OCI-LY1 (cell line): Measurements from ENCODE around the gene FETUB.

Experiments
- H2AFZ ChIP-seq: fragments of 200-600 bp; sonication (generic), shearing (Covaris generic); 2 replicates; pipeline ENCODE4 v1.6.0; 2014; ENCODE audit warnings: antibody characterized with exemption, mild to moderate bottlenecking, low read length
- H3F3A ChIP-seq: fragments of 200-600 bp; sonication (generic), shearing (Covaris generic); 2 replicates; pipeline ENCODE4 v1.6.0; 2014; ENCODE audit warnings: mild to moderate bottlenecking, antibody characterized with exemption, low read length, moderate library complexity; ENCODE audit not compliant: insufficient read depth
- H3K27ac ChIP-seq: fragments of 200-600 bp; sonication (generic); 2 replicates; pipeline ENCODE4 v1.5.1; 2014; ENCODE audit warnings: low read length, mixed run types, mild to moderate bottlenecking, low read depth; ENCODE audit not compliant: poor library complexity, severe bottlenecking
- H3K27me3 ChIP-seq: fragments of 200-600 bp; sonication (generic); 2 replicates; pipeline ENCODE4 v1.6.0; 2014; ENCODE audit warnings: antibody characterized with exemption, mild to moderate bottlenecking, low read length, moderate library complexity; ENCODE audit not compliant: insufficient read depth
- H3K36me3 ChIP-seq: fragments of 200-600 bp; sonication (generic); 2 replicates; pipeline ENCODE4 v1.6.1; 2014; ENCODE audit warnings: mild to moderate bottlenecking, antibody characterized with exemption, low read length, moderate library complexity, mixed read lengths; ENCODE audit not compliant: insufficient read depth
- H3K4me1 ChIP-seq: fragments of 200-600 bp; sonication (generic); 2 replicates; pipeline ENCODE4 v1.5.1; 2014; ENCODE audit warnings: mild to moderate bottlenecking, low read length, moderate library complexity; ENCODE audit not compliant: insufficient read depth, severe bottlenecking
- H3K4me2 ChIP-seq: fragments of 200-600 bp; sonication (generic), shearing (Covaris generic); 2 replicates; pipeline ENCODE4 v1.6.1; 2014; ENCODE audit warnings: low read length
- H3K4me3 ChIP-seq: fragments of 200-600 bp; sonication (generic); 2 replicates; pipeline ENCODE4 v1.5.1; 2014; ENCODE audit warnings: low read length, low read depth, mild to moderate bottlenecking, mixed read lengths; ENCODE audit not compliant: poor library complexity, severe bottlenecking
- H3K79me2 ChIP-seq: fragments of 200-600 bp; shearing (Covaris generic); 2 replicates; pipeline ENCODE4 v1.6.1; 2016; ENCODE audit warnings: mixed run types, low read length, mixed read lengths; ENCODE audit not compliant: insufficient read depth
- H3K9ac ChIP-seq: fragments of 200-600 bp; sonication (generic), shearing (Covaris generic); 2 replicates; pipeline ENCODE4 v1.6.1; 2014; ENCODE audit warnings: mild to moderate bottlenecking, low read length, mixed read lengths
- H3K9me2 ChIP-seq: fragments of 200-600 bp; sonication (generic), shearing (Covaris generic); 2 replicates; pipeline ENCODE4 v1.6.1; 2014; ENCODE audit warnings: low read depth, mild to moderate bottlenecking, low read length, mixed read lengths
- H3K9me3 ChIP-seq: fragments of 200-600 bp; shearing (Covaris generic); 2 replicates; pipeline ENCODE4 v1.6.1; 2014; ENCODE audit warnings: low read length, mixed read lengths
- H4K20me1 ChIP-seq: fragments of 200-600 bp; sonication (generic), shearing (Covaris generic); 2 replicates; pipeline ENCODE4 v1.6.0; 2016; ENCODE audit warnings: mild to moderate bottlenecking, low read length; ENCODE audit not compliant: insufficient read depth
- CTCF ChIP-seq: fragments of 200-600 bp; sonication (generic), shearing (Covaris generic); IDR thresholded peaks from 2 replicates; pipeline ENCODE4 v1.5.1; 2017; ENCODE audit warnings: mild to moderate bottlenecking, antibody characterized with exemption, low read length, moderate library complexity, mixed read lengths
- EZH2 ChIP-seq: fragments of 200-600 bp; sonication (generic), shearing (Covaris generic); IDR thresholded peaks from 2 replicates; pipeline ENCODE4 v1.8.0; 2017; ENCODE audit warnings: borderline replicate concordance, mixed run types, mild to moderate bottlenecking, antibody characterized with exemption, low read length, moderate library complexity, mixed read lengths

The FETUB gene

GRCh38 chr3:186636536-186636935 lies 3.7 kb upstream of the FETUB start:
- TF ChIP-seq EZH2 = no peak
- no peak for TF ChIP-seq CTCF
- Histone ChIP-seq H3K4me1 (no peaks in the 10 kb centered on the region), H3K9ac (no peak overlapping the region), H2AFZ (no peak overlapping the region), H3K27me3 (no peaks in the 10 kb centered on the region; the same call in 1 of the 2 replicates), H3K4me3 (no peak overlapping the region), H3K27ac (no peak overlapping the region), H3F3A (no peaks in the 10 kb centered on the region), H3K9me3 (peaks cover 9% of the 10 kb centered on the region), H4K20me1 (no peaks in the 10 kb centered on the region), H3K36me3 (no peaks in the 10 kb centered on the region; the same call in 1 of the 2 replicates), H3K79me2 (no peaks in the 10 kb centered on the region), H3K9me2 (no peaks in the 10 kb centered on the region), H3K4me2 (no peak overlapping the region)

GRCh38 chr3:186637686-186638085 lies 2.5 kb upstream of the FETUB start:
- H3K79me2 ChIP-seq = no peaks in the 10 kb centered on the region
- H2AFZ ChIP-seq = no peak overlapping the region
- peaks cover 9% of the 10 kb centered on the region for H3K9me3 ChIP-seq

GRCh38 chr3:186638259-186638658 lies 1.9 kb upstream of the FETUB start:
- Histone ChIP-seq H3K4me3 (no peak overlapping the region), H3K9ac (no peak overlapping the region), H3K27me3 (no peaks in the 10 kb centered on the region; the same call in 1 of the 2 replicates), H3F3A (no peaks in the 10 kb centered on the region), H4K20me1 (no peaks in the 10 kb centered on the region), H3K9me2 (no peaks in the 10 kb centered on the region), H2AFZ (no peak overlapping the region), H3K4me1 (no peaks in the 10 kb centered on the region), H3K4me2 (no peak overlapping the region), H3K36me3 (no peaks in the 10 kb centered on the region; the same call in 1 of the 2 replicates), H3K9me3 (peaks cover 9% of the 10 kb centered on the region), H3K27ac (no peak overlapping the region), H3K79me2 (no peaks in the 10 kb centered on the region)
- TF ChIP-seq EZH2 (no peak), CTCF (no peak)

More at GRCh38 chr3:186637686-186638085, 2.5 kb upstream of the FETUB start:
- no peak overlapping the region for H3K9ac ChIP-seq
- TF ChIP-seq EZH2 (no peak), CTCF (no peak)
- no peak overlapping the region for H3K4me2 ChIP-seq
- no peaks in the 10 kb centered on the region for H4K20me1 ChIP-seq
- H3K36me3 ChIP-seq = no peaks in the 10 kb centered on the region; the same call in 1 of the 2 replicates
- H3K4me3 ChIP-seq = no peak overlapping the region
- H3K27ac ChIP-seq = no peak overlapping the region
- H3K4me1 ChIP-seq = no peaks in the 10 kb centered on the region
- H3F3A ChIP-seq = no peaks in the 10 kb centered on the region
- no peaks in the 10 kb centered on the region; the same call in 1 of the 2 replicates for H3K27me3 ChIP-seq
- H3K9me2 ChIP-seq = no peaks in the 10 kb centered on the region
